OCI-LY7 (cell line): ENCODE results near the gene CHKA. TPM values are rescaled to one million over a fixed set of nuclear protein-coding genes. Genes with fewer than 3 reads are reported as not detected.

ENCODE experiments used
- BruUV-seq: library from RNA; stranded (reverse); fragments of 400-500 nt; replicated peaks from 2 replicates; lab custom pipeline; 2021; lab: Mats Ljungman, UMichigan
- CTCF ChIA-PET: fragments of 300-600 bp; sonication (Branson Sonifier 250); formaldehyde crosslinking; loops from one replicate; lab custom pipeline; 2022; ENCODE audit warnings: antibody characterized with exemption; ENCODE audit not compliant: unreplicated experiment; lab: Charles Lee
- POLR2A ChIA-PET: fragments of 300-600 bp; sonication (Branson Sonifier 250); formaldehyde crosslinking; loops from one replicate; lab custom pipeline; 2022; ENCODE audit warnings: antibody characterized with exemption; lab: Charles Lee
- DNase-seq: peaks from one replicate; pipeline ENCODE4 v3.0.0-alpha.2; 2015; ENCODE audit warnings: low spot score
- H2AFZ ChIP-seq: fragments of 200-600 bp; sonication (generic), shearing (Covaris generic); 2 replicates; pipeline ENCODE4 v1.6.1; 2014; ENCODE audit warnings: mild to moderate bottlenecking, antibody characterized with exemption, low read length, moderate library complexity
- H3K27ac ChIP-seq: fragments of 200-600 bp; sonication (generic); 2 replicates; pipeline ENCODE4 v1.5.1; 2014; ENCODE audit warnings: mixed run types, low read depth, mild to moderate bottlenecking, moderate library complexity, low read length, inconsistent platforms; ENCODE audit not compliant: poor library complexity, severe bottlenecking
- H3K36me3 ChIP-seq: fragments of 200-600 bp; sonication (generic); 2 replicates; pipeline ENCODE4 v1.6.1; 2014; ENCODE audit warnings: mild to moderate bottlenecking, antibody characterized with exemption, low read length, moderate library complexity, mixed read lengths; ENCODE audit not compliant: insufficient read depth
- H3K4me1 ChIP-seq: fragments of 200-600 bp; sonication (generic); 2 replicates; pipeline ENCODE4 v1.5.1; 2014; ENCODE audit warnings: mild to moderate bottlenecking, low read length; ENCODE audit not compliant: insufficient read depth, poor library complexity, severe bottlenecking
- H3K4me2 ChIP-seq: fragments of 200-600 bp; sonication (generic); 2 replicates; pipeline ENCODE4 v1.6.1; 2014; ENCODE audit warnings: mild to moderate bottlenecking, low read length
- H3K4me3 ChIP-seq: fragments of 200-600 bp; sonication (generic); 2 replicates; pipeline ENCODE4 v1.5.1; 2014; ENCODE audit warnings: mild to moderate bottlenecking, low read depth, low read length; ENCODE audit not compliant: poor library complexity, severe bottlenecking
- H3K79me2 ChIP-seq: fragments of 200-600 bp; sonication (generic); 2 replicates; pipeline ENCODE4 v1.6.1; 2016; ENCODE audit warnings: low read depth, mild to moderate bottlenecking, low read length, moderate library complexity, mixed read lengths; ENCODE audit not compliant: insufficient read depth
- H3K9me2 ChIP-seq: fragments of 200-600 bp; sonication (generic); 2 replicates; pipeline ENCODE4 v1.6.1; 2016; ENCODE audit warnings: mild to moderate bottlenecking, low read length, mixed read lengths; ENCODE audit not compliant: insufficient read depth
- H3K9me3 ChIP-seq: fragments of 200-600 bp; sonication (generic); 2 replicates; pipeline ENCODE4 v1.6.1; 2014; ENCODE audit warnings: mild to moderate bottlenecking, mixed run types, low read length, mixed read lengths
- H4K20me1 ChIP-seq: fragments of 200-600 bp; sonication (generic); 2 replicates; pipeline ENCODE4 v1.6.1; 2014; ENCODE audit warnings: mild to moderate bottlenecking, antibody characterized with exemption, low read length, moderate library complexity, mixed read lengths; ENCODE audit not compliant: insufficient read depth
- EZH2phosphoT487 ChIP-seq: fragments of 200-600 bp; sonication (generic); IDR thresholded peaks from 2 replicates; pipeline ENCODE4 v1.6.1; 2018; ENCODE audit warnings: low read depth, borderline replicate concordance, mild to moderate bottlenecking, mixed run types, antibody characterized with exemption, low read length, moderate library complexity, mixed read lengths
- intact Hi-C: fragments of 100-400 bp; cut with micrococcal nuclease; formaldehyde crosslinking; loops from one replicate; pipeline ENCODE4 v1.10.0; 2022; ENCODE audit not compliant: unreplicated experiment
- total RNA-seq, 2 experiments: library from RNA; depleted of rRNA in 1 of 2; stranded (reverse); fragments of >200 nt in 1 of 2; shearing (Covaris generic) in 1 of 2; gene quantifications; 2 replicates each; pipeline ENCODE4 v1.2.3, GENCODE V29; 2014 to 2022
- TF ChIP-seq, protein P1 (sequence below): fragments of 200-600 bp; sonication (generic); conservative IDR thresholded peaks from 2 replicates; pipeline ENCODE4 v1.5.1; 2014; ENCODE audit warnings: mild to moderate bottlenecking, antibody characterized with exemption, low read length, moderate library complexity, mixed read lengths

Gene CHKA
- total RNA-seq, 2 experiments from 2014 or later, result 36.1 to 47.2 TPM

DNA sequence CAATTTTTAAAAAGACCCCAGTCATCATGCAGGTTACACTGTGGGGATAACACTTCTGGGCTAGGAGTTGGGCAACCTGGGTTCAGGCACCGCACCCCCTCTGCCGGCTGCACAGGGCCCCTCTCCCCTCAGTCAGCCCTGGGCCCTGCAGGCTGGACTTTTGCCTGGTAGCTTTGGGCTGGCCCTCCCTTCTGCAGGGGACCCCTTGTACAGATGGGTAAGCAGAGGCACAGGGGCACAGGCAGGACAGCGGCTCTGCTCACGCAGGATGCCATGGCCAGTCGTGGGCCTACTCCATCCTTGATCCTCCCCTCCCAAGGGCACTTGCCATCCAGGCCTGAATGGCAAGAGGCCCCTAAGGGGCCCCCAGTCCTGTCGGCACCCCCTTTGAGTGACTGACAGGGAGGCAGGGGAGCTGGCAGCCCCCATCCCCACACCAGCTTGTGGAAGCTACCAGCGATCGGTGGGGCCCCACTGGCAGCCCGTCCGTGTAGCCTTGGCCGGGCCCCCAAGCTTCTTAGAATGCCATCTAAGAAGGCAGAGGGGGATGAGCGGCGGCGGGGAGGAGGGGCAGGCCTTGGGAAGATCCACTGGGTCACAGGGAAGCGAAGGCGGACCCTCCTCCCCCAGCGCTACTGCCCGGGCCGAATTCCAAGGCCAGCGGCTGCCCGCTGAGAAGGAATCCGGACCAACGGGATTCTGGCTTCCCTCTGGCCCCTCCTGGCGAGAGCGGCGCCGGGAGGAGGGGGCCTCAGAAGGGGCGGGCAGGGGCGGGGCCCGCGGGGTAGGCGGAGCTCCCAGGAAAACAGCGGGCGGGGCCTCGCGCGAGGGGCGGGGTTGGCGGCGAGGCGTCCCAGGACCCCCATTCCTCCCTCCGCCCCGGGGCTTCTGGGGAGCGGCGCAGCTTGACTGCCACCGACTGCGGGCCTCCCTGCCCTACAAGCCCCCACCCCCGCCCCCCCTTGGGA is 6.8 kb upstream of the CHKA start:
- no TSS peak for BruUV-seq
- TF ChIP-seq EZH2phosphoT487, result no peak
- TF ChIP-seq, protein P1, sequence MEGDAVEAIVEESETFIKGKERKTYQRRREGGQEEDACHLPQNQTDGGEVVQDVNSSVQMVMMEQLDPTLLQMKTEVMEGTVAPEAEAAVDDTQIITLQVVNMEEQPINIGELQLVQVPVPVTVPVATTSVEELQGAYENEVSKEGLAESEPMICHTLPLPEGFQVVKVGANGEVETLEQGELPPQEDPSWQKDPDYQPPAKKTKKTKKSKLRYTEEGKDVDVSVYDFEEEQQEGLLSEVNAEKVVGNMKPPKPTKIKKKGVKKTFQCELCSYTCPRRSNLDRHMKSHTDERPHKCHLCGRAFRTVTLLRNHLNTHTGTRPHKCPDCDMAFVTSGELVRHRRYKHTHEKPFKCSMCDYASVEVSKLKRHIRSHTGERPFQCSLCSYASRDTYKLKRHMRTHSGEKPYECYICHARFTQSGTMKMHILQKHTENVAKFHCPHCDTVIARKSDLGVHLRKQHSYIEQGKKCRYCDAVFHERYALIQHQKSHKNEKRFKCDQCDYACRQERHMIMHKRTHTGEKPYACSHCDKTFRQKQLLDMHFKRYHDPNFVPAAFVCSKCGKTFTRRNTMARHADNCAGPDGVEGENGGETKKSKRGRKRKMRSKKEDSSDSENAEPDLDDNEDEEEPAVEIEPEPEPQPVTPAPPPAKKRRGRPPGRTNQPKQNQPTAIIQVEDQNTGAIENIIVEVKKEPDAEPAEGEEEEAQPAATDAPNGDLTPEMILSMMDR, result no peak
- H3K4me2 ChIP-seq, result no peak overlapping the region
- H3K4me1 ChIP-seq, result peaks cover 7% of the 10 kb centered on the region
- H3K27ac ChIP-seq, result no peak overlapping the region
- H2AFZ ChIP-seq, result no peak overlapping the region
- CTCF ChIA-PET, result no interaction called here
- H3K9me3 ChIP-seq, result peaks cover 5% of the 10 kb centered on the region; the same call in 1 of the 2 replicates
- H3K36me3 ChIP-seq, result no peaks in the 10 kb centered on the region
- H3K79me2 ChIP-seq, result no peaks in the 10 kb centered on the region
- H4K20me1 ChIP-seq, result no peaks in the 10 kb centered on the region
- H3K9me2 ChIP-seq, result no peaks in the 10 kb centered on the region
- POLR2A ChIA-PET, result interaction anchor here (0.5 kb wide), 1 partner anchor 65 kb away, joined by 3 read pairs; no protein-coding TSS in a partner anchor
- intact Hi-C loops, result no loop called here
- DNase-seq, result no peak
- no peak overlapping the region for H3K4me3 ChIP-seq

DNA sequence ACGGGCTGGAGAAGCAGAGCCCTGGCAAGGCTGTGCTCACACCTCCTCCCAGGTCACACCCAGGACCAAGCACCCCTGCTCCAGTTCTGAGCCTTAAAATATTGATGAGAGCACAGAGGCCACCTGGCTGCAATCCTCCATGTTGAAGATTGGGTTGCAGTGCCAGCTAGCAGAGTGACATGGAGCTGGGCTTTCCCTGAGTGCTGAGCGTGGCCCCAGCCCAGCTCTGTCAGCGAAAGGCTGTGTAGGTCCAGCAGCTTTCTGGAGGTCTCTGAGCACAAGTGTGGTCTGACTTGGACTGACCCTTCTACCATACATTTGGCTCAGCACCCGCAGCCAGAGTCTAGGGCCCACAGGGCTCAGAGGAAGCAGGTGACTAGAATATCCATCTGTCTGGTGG is 4.0 kb upstream of the CHKA start:
- ChIA-PET CTCF (no interaction called here), POLR2A (no interaction called here)
- H3K36me3 ChIP-seq, result no peaks in the 10 kb centered on the region
- H3K27ac ChIP-seq, result no peak overlapping the region
- no TSS peak for BruUV-seq
- peaks cover 3% of the 10 kb centered on the region; the same call in 1 of the 2 replicates for H3K79me2 ChIP-seq
- H2AFZ ChIP-seq, result no peak overlapping the region
- H3K4me1 ChIP-seq, result peaks cover 17% of the 10 kb centered on the region
- DNase-seq, result no peak
- H3K9me2 ChIP-seq, result no peaks in the 10 kb centered on the region
- intact Hi-C loops, result no loop called here
- no peak overlapping the region for H3K4me3 ChIP-seq
- 0 out of 2 replicates have a peak, but pooled peaks cover under 1% of the 10 kb centered on the region for H3K9me3 ChIP-seq
- TF ChIP-seq EZH2phosphoT487, result no peak
- TF ChIP-seq, protein P1, result no peak
- no peak overlapping the region for H3K4me2 ChIP-seq
- 0 out of 2 replicates have a peak, but pooled peaks cover 3% of the 10 kb centered on the region for H4K20me1 ChIP-seq
